K562 (cell line): ENCODE data around the gene MEX3C. TPM values are rescaled to one million over a fixed set of nuclear protein-coding genes. Genes with fewer than 3 reads are reported as not detected.

Experiments
- ATAC-seq: fragments of 200-7000 bp; cut with Tn5 transposase; 3 replicates; pipeline ENCODE4 v1.9.1; 2020; ENCODE audit warnings: moderate library complexity
- BruUV-seq: library from RNA; stranded (reverse); fragments of 400-500 nt; replicated peaks from 2 replicates; lab custom pipeline; 2021; lab: Mats Ljungman, UMichigan
- CTCF ChIA-PET: fragments of 300-600 bp; formaldehyde crosslinking; extraction: SDS; loops from one replicate; lab custom pipeline; 2021; ENCODE audit warnings: low intra/inter-chr PET ratio; lab: Yijun Ruan, JAX
- POLR2A ChIA-PET: fragments of 300-600, 350-650 bp; sonication (Branson Sonifier 250); formaldehyde crosslinking; extraction: SDS; loops from one replicate; lab custom pipeline; 2021; ENCODE audit warnings: antibody characterized with exemption, inconsistent platforms; lab: Yijun Ruan, JAX
- DNase-seq, 4 experiments: peaks; one replicate each; pipeline versions ENCODE4 v3.0.0 to v3.0.0-alpha.2; 2011 to 2018; ENCODE audit warnings: low spot score in 3 of 4, mixed read lengths in 3 of 4; ENCODE audit errors: extremely low read depth in 1 of 4
- FAIRE-seq: peaks from 2 replicates; lab custom pipeline; 2011; peaks lifted over from hg19 to GRCh38; lab: Jason Lieb, UNC
- H2AFZ ChIP-seq: 2 replicates; pipeline ENCODE4 v1.6.0; 2011; ENCODE audit warnings: low read depth, low read length, control low read depth, inconsistent platforms
- H3K27ac ChIP-seq: fragments of 200-600 bp; 3 replicates; pipeline ENCODE4 v1.8.0; 2011; ENCODE audit warnings: low read depth, mild to moderate bottlenecking, control low read depth, inconsistent platforms, low read length, moderate library complexity, mixed read lengths; ENCODE audit errors: extremely low read depth
- H3K27me3 ChIP-seq, 2 experiments: fragments of 300-600 bp in 1 of 2; 2 replicates in 1 of 2; 3 replicates in 1 of 2; pipeline versions ENCODE4 v1.6.0 to v1.8.0; 2011; ENCODE audit warnings: inconsistent platforms in 2 of 2, low read length in 2 of 2, mild to moderate bottlenecking in 1 of 2, mixed read lengths in 1 of 2, moderate library complexity in 1 of 2; ENCODE audit not compliant: control insufficient read depth in 2 of 2, insufficient read depth in 2 of 2
- H3K36me3 ChIP-seq: fragments of 300-600 bp; 3 replicates; pipeline ENCODE4 v1.8.0; 2011; ENCODE audit warnings: mild to moderate bottlenecking, low read length, inconsistent platforms; ENCODE audit not compliant: control insufficient read depth, insufficient read depth
- H3K4me1 ChIP-seq, 2 experiments: fragments of 200-600 bp in 1 of 2; replicated peaks in 1 of 2; 2 replicates in 1 of 2; 3 replicates in 1 of 2; pipeline versions ENCODE4 v1.5.1 to v1.8.0; 2011; ENCODE audit warnings: inconsistent platforms in 2 of 2, low read length in 2 of 2, mild to moderate bottlenecking in 1 of 2, mixed read lengths in 1 of 2, moderate library complexity in 1 of 2; ENCODE audit not compliant: control insufficient read depth in 2 of 2, insufficient read depth in 2 of 2
- H3K4me2 ChIP-seq: 2 replicates; pipeline ENCODE4 v1.6.1; 2011; ENCODE audit warnings: low read length, control low read depth, inconsistent platforms, mixed read lengths; ENCODE audit not compliant: insufficient read depth
- H3K4me3 ChIP-seq: fragments of 200-600 bp; sonication (generic), shearing (Covaris generic); 2 replicates; pipeline ENCODE4 v1.5.1; 2016; ENCODE audit warnings: control low read depth, inconsistent platforms
- H3K79me2 ChIP-seq: fragments of 200-600 bp; 3 replicates; pipeline ENCODE4 v1.8.0; 2011; ENCODE audit warnings: low read length, inconsistent platforms; ENCODE audit not compliant: control insufficient read depth, insufficient read depth
- H3K9ac ChIP-seq, 2 experiments: 2 replicates each; pipeline versions ENCODE4 v1.6.0 to v1.6.1; 2011; ENCODE audit warnings: low read depth in 2 of 2, low read length in 2 of 2, control low read depth in 1 of 2, inconsistent platforms in 1 of 2, mild to moderate bottlenecking in 1 of 2, mixed read lengths in 1 of 2; ENCODE audit not compliant: insufficient read depth in 1 of 2
- H3K9me1 ChIP-seq: one replicate; pipeline ENCODE4 v1.6.0; 2011; ENCODE audit warnings: inconsistent platforms, mild to moderate bottlenecking, low read length, moderate library complexity; ENCODE audit not compliant: control insufficient read depth, insufficient read depth
- H3K9me3 ChIP-seq: replicated peaks from 2 replicates; pipeline ENCODE4 v1.5.1; 2011; ENCODE audit warnings: low read depth, low read length, inconsistent platforms; ENCODE audit not compliant: control insufficient read depth, insufficient read depth
- H4K20me1 ChIP-seq: replicated peaks from 2 replicates; pipeline ENCODE4 v1.6.1; 2011; ENCODE audit warnings: low read length, inconsistent platforms, mixed read lengths; ENCODE audit not compliant: control insufficient read depth, insufficient read depth
- CHD1 ChIP-seq: fragments of 200-600 bp; sonication (generic); IDR thresholded peaks from one replicate; pipeline ENCODE4 v1.6.1; 2012; ENCODE audit warnings: mild to moderate bottlenecking, moderate library complexity, low read length, inconsistent platforms
- CXXC5 ChIP-seq: fragments of 250-450 bp; sonication (Bioruptor Pico); IDR thresholded peaks from 2 replicates; pipeline ENCODE4 v1.8.0; 2022; ENCODE audit warnings: inconsistent platforms, mild to moderate bottlenecking, moderate library complexity
- HDAC6 ChIP-seq: IDR thresholded peaks from 2 replicates; pipeline ENCODE4 v1.6.1; 2012; ENCODE audit warnings: low read depth, mild to moderate bottlenecking, control low read depth, inconsistent platforms, low read length, moderate library complexity
- MGA ChIP-seq: fragments of 450-650 bp; IDR thresholded peaks from 2 replicates; pipeline ENCODE4 v1.6.1; 2016; ENCODE audit warnings: mild to moderate bottlenecking, moderate library complexity
- TGIF2 ChIP-seq: sonication (generic); formaldehyde crosslinking; IDR thresholded peaks from 2 replicates; pipeline ENCODE4 v1.8.1; 2022; ENCODE audit warnings: mild to moderate bottlenecking, missing genetic modification reagents, moderate library complexity
- WGBS: fragments of 100-300 bp; shearing (Covaris generic); methylation state at CpG from one replicate; pipeline ENCODE4 v1.1.6; 2016; ENCODE audit warnings: low coverage, mixed read lengths; ENCODE audit not compliant: insufficient coverage; ENCODE audit errors: missing lambda C conversion rate; 5-methylcytosine and 5-hydroxymethylcytosine counted together
- in situ Hi-C: fragments of 300-500 bp; cut with MboI; formaldehyde crosslinking; loops from 4 replicates; pipeline ENCODE4 v1.15.0; 2018; ENCODE audit warnings: inconsistent platforms, mixed read lengths
- intact Hi-C: fragments of 100-400 bp; cut with micrococcal nuclease; formaldehyde crosslinking; loops from 2 replicates; pipeline ENCODE4 v1.14.2; 2022
- polyA plus RNA-seq, 8 experiments: library from polyadenylated mRNA; depleted of rRNA in 4 of 8; stranded (reverse) in 5 of 8; unstranded in 3 of 8; fragments of >200 nt; fragmentation: Nextera tagmentation in 2 of 8; fragmentation: Illumina TruSeq in 1 of 8; extraction: Ambion mirVana in 2 of 8; extraction: Trizol in 1 of 8; gene quantifications; 2 replicates each; pipeline versions ENCODE4 v1.2.1 to v1.2.3, GENCODE V29; 2011 to 2014; ENCODE audit warnings: inconsistent platforms in 1 of 8, missing spikeins in 1 of 8
- total RNA-seq, 7 experiments: library from RNA; depleted of rRNA in 6 of 7; stranded (reverse); fragments of >200 nt in 6 of 7; fragmentation: Illumina TruSeq in 2 of 7; extraction: Trizol in 2 of 7; gene quantifications; 2 replicates each; pipeline versions ENCODE4 v1.2.1 to v1.2.3, GENCODE V29; 2011 to 2021; ENCODE audit warnings: low replicate concordance in 1 of 7

MEX3C gene
- total and polyA plus RNA-seq, 9 of the 15 experiments (the other 6 are each of a cell fraction or from before 2014, with no cell fraction given): 2.4 to 14.2 (median 10.6) TPM

DNA sequence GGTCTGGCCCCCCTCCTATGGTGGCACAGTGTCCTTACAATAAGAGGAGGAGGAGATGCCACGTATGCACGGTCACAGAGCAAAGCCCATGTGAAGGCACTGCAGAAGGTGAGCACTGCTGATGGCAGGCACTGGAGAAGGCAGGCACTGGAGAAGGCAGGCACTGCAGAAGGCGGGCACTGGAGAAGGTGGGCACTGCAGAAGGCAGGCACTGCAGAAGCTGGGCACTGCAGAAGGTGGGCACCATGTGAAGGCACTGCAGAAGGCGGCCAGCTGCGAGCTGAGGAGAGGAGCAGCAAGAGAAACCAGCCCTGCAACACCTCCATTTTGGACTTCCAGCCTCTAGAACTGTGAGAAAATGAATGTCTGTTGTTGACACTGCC, 46.3 kb downstream of the MEX3C start:
- intact Hi-C loops: no loop called here
- Histone ChIP-seq H3K79me2 (no peaks in the 10 kb centered on the region), H3K27ac (no peak overlapping the region)

More for the DNA sequence above, 46.3 kb downstream of the MEX3C start:
- CTCF ChIA-PET: no interaction called here
- in situ Hi-C loops: no loop called here
- H2AFZ ChIP-seq: no peak overlapping the region
- DNase-seq: no peak
- H3K4me1 ChIP-seq: peaks cover 0 to 3% of the 10 kb centered on the region in 2 experiments; a peak in 2 of 5 replicates
- no peak overlapping the region for H3K4me3 ChIP-seq
- POLR2A ChIA-PET: interaction anchor here (1.5 kb wide), 1 partner anchor 8 kb away, joined by 4 read pairs; no protein-coding TSS in a partner anchor
- BruUV-seq: no TSS peak
- TF ChIP-seq MGA (no peak), TGIF2 (CRISPR knock-in tag) (no peak), CXXC5 (CRISPR knock-in tag) (no peak), HDAC6 (no peak), CHD1 (no peak)
- no peak for FAIRE-seq
- H3K9me3 ChIP-seq: no peaks in the 10 kb centered on the region
- no peaks in the 10 kb centered on the region for H4K20me1 ChIP-seq
- no peak overlapping the region for H3K9ac ChIP-seq
- H3K9me1 ChIP-seq: no peaks in the 10 kb centered on the region
- ATAC-seq: no peak
- no peak overlapping the region for H3K4me2 ChIP-seq
- 9% methylated on average over 4 of the region's 5 CpGs for WGBS
- peaks cover 2 to 33% of the 10 kb centered on the region in 2 experiments for H3K27me3 ChIP-seq
- H3K36me3 ChIP-seq: no peaks in the 10 kb centered on the region
